ENCODE results near the gene POU2AF1. TPM values are rescaled to one million over a fixed set of nuclear protein-coding genes. Genes with fewer than 3 reads are reported as not detected.

POU2AF1 gene
- total RNA-seq, 1 experiment from 2014 or later = 0.22 TPM

DNA sequence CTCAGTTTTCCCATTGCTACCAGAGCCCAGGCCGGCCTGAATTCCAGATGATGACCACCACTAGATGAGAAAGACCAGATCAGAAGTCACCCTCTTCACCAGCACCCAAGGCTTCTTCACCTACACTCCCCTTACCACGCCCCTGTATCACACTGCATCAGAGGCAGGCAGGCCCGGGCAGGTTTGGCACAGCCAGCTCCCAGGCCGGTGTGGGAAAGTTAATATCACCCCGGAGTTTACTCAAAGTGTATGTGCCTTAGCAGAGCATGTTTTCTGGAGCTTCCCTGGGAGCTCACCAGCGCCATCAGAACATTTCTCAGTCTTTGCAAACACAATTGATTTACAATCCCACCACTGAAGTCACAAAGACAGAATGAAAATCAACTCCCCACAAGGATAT is 47.5 kb upstream of the POU2AF1 start (continued):
- TF ChIP-seq, protein P1, sequence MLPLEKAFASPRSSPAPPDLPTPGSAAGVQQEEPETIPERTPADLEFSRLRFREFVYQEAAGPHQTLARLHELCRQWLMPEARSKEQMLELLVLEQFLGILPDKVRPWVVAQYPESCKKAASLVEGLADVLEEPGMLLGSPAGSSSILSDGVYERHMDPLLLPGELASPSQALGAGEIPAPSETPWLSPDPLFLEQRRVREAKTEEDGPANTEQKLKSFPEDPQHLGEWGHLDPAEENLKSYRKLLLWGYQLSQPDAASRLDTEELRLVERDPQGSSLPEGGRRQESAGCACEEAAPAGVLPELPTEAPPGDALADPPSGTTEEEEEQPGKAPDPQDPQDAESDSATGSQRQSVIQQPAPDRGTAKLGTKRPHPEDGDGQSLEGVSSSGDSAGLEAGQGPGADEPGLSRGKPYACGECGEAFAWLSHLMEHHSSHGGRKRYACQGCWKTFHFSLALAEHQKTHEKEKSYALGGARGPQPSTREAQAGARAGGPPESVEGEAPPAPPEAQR (CRISPR knock-in tag; IDR thresholded peaks at IDR 0.05) = no peak

DNA sequence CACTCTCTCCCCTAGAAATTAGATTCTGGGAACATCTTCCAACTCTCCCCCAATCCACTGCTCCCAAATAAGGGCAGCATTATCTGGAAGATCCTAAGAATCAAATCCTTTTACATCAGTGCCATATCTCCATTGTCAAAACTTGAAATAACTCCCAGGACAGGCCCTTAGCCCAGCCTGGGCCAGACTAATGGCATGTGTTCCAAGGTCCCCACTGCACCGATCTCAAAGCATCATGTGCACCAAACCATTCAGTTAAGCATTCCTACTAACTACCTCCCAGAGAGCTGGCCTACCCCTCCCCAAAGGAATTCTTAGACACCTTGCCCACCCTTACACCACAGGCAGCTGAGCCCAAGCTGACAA is 44.2 kb upstream of the POU2AF1 start:
- CTCF ChIA-PET = interaction anchor here (0.6 to 4.5 kb wide), 25 partner anchors 9 to 350 kb away, joined by 3 to 70 read pairs (median 4); partner anchors contain the start of gene POU2AF3
- POLR2A ChIA-PET = interaction anchor here (0.6 to 1.2 kb wide), 3 partner anchors 124 to 175 kb away, joined by 3 to 4 read pairs (median 4); partner anchors contain the start of gene POU2AF3
- H3K4me3 Mint-ChIP-seq = no peak overlapping the region

More for the DNA sequence above, 44.2 kb upstream of the POU2AF1 start:
- Mint-ChIP-seq H3K27ac (no peak overlapping the region), H3K9me3 (0 out of 2 replicates have a peak, but pooled peaks cover 2% of the 10 kb centered on the region), H3K27me3 (ENCODE audit: low read depth) (no peaks in the 10 kb centered on the region), H3K4me1 (no peaks in the 10 kb centered on the region), H3K36me3 (no peaks in the 10 kb centered on the region)
- peak; percentile 21 for ATAC-seq
- TF ChIP-seq, protein P2, sequence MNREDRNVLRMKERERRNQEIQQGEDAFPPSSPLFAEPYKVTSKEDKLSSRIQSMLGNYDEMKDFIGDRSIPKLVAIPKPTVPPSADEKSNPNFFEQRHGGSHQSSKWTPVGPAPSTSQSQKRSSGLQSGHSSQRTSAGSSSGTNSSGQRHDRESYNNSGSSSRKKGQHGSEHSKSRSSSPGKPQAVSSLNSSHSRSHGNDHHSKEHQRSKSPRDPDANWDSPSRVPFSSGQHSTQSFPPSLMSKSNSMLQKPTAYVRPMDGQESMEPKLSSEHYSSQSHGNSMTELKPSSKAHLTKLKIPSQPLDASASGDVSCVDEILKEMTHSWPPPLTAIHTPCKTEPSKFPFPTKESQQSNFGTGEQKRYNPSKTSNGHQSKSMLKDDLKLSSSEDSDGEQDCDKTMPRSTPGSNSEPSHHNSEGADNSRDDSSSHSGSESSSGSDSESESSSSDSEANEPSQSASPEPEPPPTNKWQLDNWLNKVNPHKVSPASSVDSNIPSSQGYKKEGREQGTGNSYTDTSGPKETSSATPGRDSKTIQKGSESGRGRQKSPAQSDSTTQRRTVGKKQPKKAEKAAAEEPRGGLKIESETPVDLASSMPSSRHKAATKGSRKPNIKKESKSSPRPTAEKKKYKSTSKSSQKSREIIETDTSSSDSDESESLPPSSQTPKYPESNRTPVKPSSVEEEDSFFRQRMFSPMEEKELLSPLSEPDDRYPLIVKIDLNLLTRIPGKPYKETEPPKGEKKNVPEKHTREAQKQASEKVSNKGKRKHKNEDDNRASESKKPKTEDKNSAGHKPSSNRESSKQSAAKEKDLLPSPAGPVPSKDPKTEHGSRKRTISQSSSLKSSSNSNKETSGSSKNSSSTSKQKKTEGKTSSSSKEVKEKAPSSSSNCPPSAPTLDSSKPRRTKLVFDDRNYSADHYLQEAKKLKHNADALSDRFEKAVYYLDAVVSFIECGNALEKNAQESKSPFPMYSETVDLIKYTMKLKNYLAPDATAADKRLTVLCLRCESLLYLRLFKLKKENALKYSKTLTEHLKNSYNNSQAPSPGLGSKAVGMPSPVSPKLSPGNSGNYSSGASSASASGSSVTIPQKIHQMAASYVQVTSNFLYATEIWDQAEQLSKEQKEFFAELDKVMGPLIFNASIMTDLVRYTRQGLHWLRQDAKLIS (CRISPR knock-in tag; IDR thresholded peaks at IDR 0.05; ENCODE audit: borderline replicate concordance) = no peak
- TF ChIP-seq TP53 (CRISPR knock-in tag; IDR thresholded peaks at IDR 0.05) (no peak), ZNF423 (CRISPR knock-in tag; IDR thresholded peaks at IDR 0.05) (no peak), CREB1 (CRISPR knock-in tag; IDR thresholded peaks at IDR 0.05) (no peak), ZNF263 (CRISPR knock-in tag; IDR thresholded peaks at IDR 0.05; ENCODE audit: low read depth) (no peak), HMGA2 (CRISPR knock-in tag; IDR thresholded peaks at IDR 0.05) (no peak), ESRRA (CRISPR knock-in tag; IDR thresholded peaks at IDR 0.05; ENCODE audit: borderline replicate concordance) (no peak), ZBTB21 (CRISPR knock-in tag; IDR thresholded peaks at IDR 0.05; ENCODE audit: borderline replicate concordance) (no peak), FOXJ3 (CRISPR knock-in tag; IDR thresholded peaks at IDR 0.05; ENCODE audit: borderline replicate concordance) (no peak), ZNF219 (CRISPR knock-in tag; IDR thresholded peaks at IDR 0.05; ENCODE audit: borderline replicate concordance) (no peak), PRRX2 (CRISPR knock-in tag; IDR thresholded peaks at IDR 0.05) (no peak), ZNF232 (CRISPR knock-in tag; IDR thresholded peaks at IDR 0.05) (no peak), SMAD4 (CRISPR knock-in tag; IDR thresholded peaks at IDR 0.05) (no peak), SP1 (CRISPR knock-in tag; conservative IDR thresholded peaks at IDR 0.05) (no peak)
- TF ChIP-seq, protein P3, sequence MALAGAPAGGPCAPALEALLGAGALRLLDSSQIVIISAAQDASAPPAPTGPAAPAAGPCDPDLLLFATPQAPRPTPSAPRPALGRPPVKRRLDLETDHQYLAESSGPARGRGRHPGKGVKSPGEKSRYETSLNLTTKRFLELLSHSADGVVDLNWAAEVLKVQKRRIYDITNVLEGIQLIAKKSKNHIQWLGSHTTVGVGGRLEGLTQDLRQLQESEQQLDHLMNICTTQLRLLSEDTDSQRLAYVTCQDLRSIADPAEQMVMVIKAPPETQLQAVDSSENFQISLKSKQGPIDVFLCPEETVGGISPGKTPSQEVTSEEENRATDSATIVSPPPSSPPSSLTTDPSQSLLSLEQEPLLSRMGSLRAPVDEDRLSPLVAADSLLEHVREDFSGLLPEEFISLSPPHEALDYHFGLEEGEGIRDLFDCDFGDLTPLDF (CRISPR knock-in tag; IDR thresholded peaks at IDR 0.05) = no peak
- TF ChIP-seq, protein P4, sequence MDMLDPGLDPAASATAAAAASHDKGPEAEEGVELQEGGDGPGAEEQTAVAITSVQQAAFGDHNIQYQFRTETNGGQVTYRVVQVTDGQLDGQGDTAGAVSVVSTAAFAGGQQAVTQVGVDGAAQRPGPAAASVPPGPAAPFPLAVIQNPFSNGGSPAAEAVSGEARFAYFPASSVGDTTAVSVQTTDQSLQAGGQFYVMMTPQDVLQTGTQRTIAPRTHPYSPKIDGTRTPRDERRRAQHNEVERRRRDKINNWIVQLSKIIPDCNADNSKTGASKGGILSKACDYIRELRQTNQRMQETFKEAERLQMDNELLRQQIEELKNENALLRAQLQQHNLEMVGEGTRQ (CRISPR knock-in tag; IDR thresholded peaks at IDR 0.05) = no peak
- TF ChIP-seq, protein P5, sequence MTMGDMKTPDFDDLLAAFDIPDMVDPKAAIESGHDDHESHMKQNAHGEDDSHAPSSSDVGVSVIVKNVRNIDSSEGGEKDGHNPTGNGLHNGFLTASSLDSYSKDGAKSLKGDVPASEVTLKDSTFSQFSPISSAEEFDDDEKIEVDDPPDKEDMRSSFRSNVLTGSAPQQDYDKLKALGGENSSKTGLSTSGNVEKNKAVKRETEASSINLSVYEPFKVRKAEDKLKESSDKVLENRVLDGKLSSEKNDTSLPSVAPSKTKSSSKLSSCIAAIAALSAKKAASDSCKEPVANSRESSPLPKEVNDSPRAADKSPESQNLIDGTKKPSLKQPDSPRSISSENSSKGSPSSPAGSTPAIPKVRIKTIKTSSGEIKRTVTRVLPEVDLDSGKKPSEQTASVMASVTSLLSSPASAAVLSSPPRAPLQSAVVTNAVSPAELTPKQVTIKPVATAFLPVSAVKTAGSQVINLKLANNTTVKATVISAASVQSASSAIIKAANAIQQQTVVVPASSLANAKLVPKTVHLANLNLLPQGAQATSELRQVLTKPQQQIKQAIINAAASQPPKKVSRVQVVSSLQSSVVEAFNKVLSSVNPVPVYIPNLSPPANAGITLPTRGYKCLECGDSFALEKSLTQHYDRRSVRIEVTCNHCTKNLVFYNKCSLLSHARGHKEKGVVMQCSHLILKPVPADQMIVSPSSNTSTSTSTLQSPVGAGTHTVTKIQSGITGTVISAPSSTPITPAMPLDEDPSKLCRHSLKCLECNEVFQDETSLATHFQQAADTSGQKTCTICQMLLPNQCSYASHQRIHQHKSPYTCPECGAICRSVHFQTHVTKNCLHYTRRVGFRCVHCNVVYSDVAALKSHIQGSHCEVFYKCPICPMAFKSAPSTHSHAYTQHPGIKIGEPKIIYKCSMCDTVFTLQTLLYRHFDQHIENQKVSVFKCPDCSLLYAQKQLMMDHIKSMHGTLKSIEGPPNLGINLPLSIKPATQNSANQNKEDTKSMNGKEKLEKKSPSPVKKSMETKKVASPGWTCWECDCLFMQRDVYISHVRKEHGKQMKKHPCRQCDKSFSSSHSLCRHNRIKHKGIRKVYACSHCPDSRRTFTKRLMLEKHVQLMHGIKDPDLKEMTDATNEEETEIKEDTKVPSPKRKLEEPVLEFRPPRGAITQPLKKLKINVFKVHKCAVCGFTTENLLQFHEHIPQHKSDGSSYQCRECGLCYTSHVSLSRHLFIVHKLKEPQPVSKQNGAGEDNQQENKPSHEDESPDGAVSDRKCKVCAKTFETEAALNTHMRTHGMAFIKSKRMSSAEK (CRISPR knock-in tag; IDR thresholded peaks at IDR 0.05; ENCODE audit: borderline replicate concordance) = no peak
- TF ChIP-seq, protein P6, sequence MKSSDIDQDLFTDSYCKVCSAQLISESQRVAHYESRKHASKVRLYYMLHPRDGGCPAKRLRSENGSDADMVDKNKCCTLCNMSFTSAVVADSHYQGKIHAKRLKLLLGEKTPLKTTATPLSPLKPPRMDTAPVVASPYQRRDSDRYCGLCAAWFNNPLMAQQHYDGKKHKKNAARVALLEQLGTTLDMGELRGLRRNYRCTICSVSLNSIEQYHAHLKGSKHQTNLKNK (CRISPR knock-in tag; IDR thresholded peaks at IDR 0.05) = no peak
- DNase-seq (ENCODE audit: low spot score) = no peak
